GM19099 (cell line): ENCODE data around the gene PPRC1.

Experiments used
- POLR2A ChIP-seq: IDR thresholded peaks from 3 replicates; pipeline ENCODE4 v1.6.1; 2011; ENCODE audit warnings: low read depth; ENCODE audit not compliant: insufficient read length; ENCODE audit errors: extremely low read depth

PPRC1 gene

GRCh38 chr10:102195296-102195870 lies 62.5 kb downstream of the PPRC1 start:
- TF ChIP-seq POLR2A = no peak

GRCh38 chr10:102196893-102197292 lies 64.1 kb downstream of the PPRC1 start:
- TF ChIP-seq POLR2A = no peak

GRCh38 chr10:102198027-102198426 lies 65.2 kb downstream of the PPRC1 start:
- no peak for TF ChIP-seq POLR2A
